NCI-H226 (cell line): ENCODE data around the gene CRYZL1.
"Not testable (repeated sequence)": the region's sequence is repeated elsewhere in the genome, so short reads cannot be mapped to it uniquely, and the experiment has no call there.

Experiments used
- DNase-seq: peaks from one replicate; pipeline ENCODE4 v3.0.0-alpha.2; 2015

Gene CRYZL1

DNA sequence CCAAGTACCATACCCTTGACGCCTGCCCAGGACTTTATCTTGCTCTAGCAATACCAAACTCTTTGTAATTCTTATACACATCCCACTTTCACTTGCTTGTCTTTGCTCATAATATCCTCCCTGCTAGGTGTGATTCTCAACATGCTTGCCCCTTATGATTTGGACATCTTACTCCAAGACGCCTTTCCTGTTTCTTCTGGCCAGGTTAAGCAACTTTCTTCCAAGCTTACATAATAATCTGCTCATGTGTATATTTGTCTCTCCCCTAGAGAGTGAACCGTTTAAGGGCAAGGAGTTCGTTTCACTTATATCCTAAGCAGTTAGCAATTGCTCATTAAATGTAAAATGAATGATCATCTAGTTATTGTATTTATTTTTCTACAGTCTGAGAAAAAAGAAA lies 21.8 kb downstream of the CRYZL1 start:
- DNase-seq = no peak

GRCh38 chr21:33618407-33618806 lies 23.1 kb downstream of the CRYZL1 start:
- DNase-seq = no peak

GRCh38 chr21:33617565-33617964 lies 24.0 kb downstream of the CRYZL1 start:
- DNase-seq = not testable (repeated sequence)

DNA sequence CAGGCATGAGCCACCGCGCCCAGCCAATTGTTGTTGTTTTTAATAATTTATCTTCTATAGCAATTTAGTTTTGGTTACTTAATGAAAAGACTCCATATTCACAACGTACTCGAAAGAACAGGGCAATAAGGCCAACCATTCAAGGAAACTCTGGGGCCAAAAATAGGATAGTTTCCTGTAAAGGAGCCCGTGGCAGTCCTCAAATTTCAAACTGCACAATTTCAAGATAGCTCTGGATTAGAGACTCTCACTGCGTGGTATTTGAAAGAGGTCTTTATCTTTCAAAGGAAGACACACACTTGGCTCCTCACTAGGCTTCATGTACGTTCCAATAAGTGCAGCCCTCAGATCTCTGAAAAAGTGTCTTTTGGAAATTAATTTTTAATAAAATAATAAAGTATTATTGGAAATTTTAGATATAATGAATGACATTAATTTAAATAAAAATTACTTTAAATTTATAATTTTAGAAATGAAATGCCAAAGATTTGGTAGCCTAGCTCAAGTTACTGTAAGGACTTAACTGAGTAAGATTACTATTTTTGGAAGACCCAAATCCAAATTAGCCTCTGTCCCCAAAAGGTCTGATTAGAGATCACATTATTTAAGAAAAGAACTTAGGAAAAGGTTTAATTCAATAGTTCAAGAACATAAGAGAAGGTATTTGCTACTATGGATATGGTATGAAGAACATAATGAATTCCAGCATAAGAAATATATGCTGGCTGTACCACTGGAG lies 30.4 kb downstream of the CRYZL1 start:
- no peak for DNase-seq

- no peak for DNase-seq
These were observed 33.0 kb downstream of the CRYZL1 start for GRCh38 chr21:33608559-33608958.

DNA sequence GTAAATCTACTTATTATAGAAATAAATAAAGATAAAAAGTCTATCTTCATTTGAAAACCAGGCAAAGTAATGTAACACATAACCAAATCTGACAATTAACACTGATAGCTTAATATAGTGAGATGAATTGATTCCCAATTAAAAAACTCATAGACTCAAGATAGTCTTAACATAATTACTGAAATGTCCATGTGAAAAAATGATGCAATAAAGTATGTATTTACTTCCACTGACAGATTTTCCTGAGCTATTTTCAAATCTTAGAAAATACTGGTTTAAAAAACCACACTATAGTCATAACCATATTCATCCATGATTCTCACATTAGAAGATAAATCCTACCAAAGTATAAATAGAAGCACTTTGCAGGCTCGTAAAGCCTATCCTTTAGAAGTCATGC lies 43.5 kb downstream of the CRYZL1 start:
- no peak for DNase-seq

DNA sequence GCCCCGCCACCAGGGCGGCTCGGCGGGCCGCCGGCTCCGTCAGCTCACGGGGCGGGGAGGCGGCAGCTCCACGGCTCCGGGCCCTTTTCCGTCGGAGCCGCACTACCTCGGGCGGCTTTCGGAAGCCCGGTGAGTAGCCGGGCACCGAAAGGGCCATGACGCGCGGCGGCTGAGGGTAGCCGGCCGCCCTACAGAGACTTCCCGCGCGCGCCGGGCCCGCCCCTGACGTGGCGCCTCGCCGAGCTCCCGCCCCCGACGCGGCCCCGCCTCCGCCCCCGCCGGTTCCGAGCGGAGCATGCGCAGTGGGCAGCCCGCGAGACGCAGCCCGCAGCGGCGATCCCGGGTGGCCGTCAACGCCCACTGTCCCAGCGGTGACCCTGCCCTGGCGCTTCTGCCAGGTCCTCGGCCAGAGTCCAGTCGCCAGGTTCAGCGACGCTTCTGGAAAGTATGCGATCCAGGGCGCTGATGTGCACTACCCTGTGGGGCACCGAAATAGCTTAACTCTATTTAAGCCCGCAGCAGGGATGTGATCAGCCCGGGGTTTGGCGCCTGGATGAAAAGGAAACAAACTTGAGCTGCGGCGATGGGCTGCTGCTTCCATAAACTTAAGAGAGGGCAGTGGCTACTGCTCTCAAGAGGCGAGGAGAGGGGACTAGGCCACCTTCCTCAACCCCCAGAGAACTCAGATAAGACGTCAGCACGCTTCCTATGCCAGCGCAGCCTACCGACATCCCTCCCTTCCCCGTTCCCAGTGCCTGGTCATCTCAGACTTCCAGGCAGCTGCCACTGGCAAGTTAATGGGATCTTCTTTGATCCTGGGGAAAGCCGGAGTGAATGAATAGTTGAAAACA lies 52.8 kb downstream of the CRYZL1 start, which contains the start of gene DONSON:
DONSON (minus strand) TSS at position 200 of the 851 bp plus-strand sequence; CDS start at position 157, 43 bp downstream.
- DNase-seq = peak; percentile 67

- peak; percentile 5 for DNase-seq
These were observed 53.6 kb downstream of the CRYZL1 start for GRCh38 chr21:33587792-33588484.

DNA sequence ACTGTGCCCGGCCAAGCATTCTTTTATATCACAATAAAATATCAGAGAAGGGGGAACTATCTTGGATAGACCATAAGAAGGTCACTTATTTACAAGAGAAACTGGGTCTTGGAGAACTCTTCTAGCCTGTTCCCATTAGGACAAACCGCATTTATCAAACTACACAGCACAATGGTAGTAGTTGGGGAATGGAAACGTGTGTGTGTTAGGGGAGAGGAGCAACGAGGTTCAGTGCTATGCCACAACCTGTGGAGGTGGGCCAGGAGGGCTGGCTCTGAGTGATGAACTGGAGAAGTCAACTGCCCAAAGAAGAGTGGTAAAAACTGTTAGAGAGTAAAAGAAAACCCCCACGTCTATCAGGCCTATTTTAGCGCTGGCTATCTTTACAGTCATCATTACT lies 54.6 kb downstream of the CRYZL1 start:
- DNase-seq = no peak

- DNase-seq = no peak
These were observed 57.1 kb downstream of the CRYZL1 start for GRCh38 chr21:33584455-33584854.

GRCh38 chr21:33578959-33579542 lies 62.5 kb downstream of the CRYZL1 start:
- no peak for DNase-seq

DNA sequence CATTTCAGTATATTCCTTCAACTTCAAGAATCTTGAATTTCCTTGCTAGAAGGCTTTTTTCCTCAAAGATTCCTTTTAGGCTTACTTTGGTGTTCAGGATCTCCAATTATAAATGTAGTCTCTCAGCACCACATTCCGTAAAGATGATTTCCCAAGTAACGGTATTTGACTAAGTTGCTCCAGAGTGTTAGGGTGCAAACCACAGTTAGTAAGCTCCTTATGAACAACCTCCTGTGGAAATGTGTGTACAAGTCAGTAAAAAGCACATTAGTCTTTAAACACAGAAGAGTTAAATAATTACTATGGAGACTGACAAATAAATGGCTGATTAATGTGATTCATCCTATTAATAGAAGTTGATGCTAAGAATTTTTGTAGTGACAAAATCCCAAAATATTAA lies 63.3 kb downstream of the CRYZL1 start:
- DNase-seq = no peak

DNA sequence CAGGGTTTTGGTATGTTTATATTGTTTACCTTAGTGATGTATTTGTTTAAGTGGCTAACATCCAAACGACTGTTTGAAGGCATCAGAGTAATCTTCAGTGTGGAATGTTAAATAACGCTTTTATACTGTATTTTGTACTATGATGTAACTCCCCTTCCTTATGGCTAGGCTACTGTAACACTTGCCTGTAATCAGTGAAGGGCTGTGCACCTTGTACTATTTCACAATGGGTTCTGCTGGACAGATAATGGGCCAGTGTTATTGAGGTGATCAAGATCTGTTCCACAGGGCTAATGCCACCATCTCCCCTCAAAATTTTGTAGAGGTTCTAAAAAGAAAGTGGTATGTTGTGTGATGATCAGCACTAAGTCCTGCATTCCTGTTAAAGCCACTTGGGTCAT lies 64.8 kb downstream of the CRYZL1 start:
- not testable (repeated sequence) for DNase-seq

DNA sequence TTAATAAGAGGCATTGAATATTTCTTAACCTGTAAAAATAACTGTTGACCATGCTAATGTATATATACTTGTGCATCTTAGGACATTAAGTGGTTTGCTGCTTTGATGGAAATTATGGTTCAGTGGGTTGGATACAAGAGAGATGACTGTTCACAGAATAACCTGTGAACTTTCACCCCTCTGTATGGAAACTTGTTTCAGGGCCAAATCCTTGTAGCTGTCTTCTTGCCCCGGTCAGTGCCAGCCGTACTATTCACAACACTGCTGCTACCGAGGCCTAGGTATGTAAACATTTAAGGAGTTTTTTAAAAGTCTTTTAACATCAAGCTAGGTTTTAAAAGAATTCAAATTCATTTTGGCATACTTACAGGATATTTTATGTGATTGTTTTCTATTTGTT lies 69.2 kb downstream of the CRYZL1 start:
- no peak for DNase-seq

DNA sequence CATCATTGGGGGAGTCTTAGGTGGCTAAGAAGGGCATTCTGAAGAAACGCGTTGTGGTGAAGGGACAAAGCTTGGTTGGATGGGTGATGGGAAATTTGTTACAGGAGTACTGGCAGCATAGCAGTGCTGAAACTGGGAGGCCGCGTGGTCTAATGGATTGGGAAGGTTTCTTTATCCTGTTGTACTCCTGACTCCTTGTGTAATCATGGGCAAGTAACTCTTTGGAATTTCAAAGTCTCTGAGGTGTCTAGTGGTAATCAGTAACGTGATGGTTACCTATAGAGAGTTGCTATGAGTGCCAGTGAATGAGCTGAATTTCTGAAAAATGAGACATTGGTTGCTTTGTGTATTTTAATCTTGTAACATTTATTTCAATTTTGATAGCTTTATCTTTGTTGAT lies 71.5 kb downstream of the CRYZL1 start:
- DNase-seq = no peak

- no peak for DNase-seq
These were observed 73.1 kb downstream of the CRYZL1 start for GRCh38 chr21:33568448-33568847.

- DNase-seq = no peak
These were observed 73.6 kb downstream of the CRYZL1 start for GRCh38 chr21:33567914-33568313.

DNA sequence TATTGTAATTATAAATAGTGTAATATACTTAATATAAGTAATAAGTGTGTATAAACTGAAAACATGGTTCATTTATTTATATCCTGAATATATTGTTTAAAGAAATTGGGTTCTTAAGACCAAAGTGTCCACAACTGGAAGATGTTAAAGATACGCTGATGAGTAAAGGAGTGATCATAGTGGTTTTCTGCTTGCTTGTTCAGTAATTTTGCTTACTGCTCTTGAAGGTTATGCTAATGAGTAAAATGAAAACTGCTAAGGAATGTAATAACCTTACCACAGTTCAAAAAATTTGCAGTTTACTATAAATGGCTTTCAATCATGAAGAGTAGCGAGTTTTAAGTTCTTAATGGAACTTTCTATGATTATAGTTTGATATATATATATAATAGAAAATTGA lies 75.0 kb downstream of the CRYZL1 start:
- DNase-seq = no peak

GRCh38 chr21:33562389-33562788 lies 79.2 kb downstream of the CRYZL1 start:
- no peak for DNase-seq

GRCh38 chr21:33561373-33561772 lies 80.2 kb downstream of the CRYZL1 start:
- DNase-seq = no peak

DNA sequence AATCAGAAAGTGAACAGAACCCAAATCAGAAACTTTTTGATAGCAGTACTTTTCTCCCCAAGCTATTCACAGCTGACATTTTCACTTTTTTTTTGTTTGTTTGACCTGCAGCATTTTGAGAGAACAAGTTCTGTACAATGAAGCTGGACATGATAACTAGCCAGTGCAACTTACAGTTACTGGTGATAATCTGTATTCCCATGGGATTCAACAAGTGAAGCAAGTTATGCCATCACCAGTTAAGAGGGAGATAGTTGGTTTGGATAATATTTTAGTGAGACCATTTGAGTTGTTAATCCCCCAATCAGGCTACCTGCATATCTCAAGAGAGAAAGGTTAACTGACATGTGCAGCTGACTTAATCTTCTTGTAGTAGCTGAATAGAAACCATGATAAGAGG lies 80.6 kb downstream of the CRYZL1 start:
- no peak for DNase-seq

- no peak for DNase-seq
These were observed 81.7 kb downstream of the CRYZL1 start for GRCh38 chr21:33559813-33560212.

- no peak for DNase-seq
These were observed 82.6 kb downstream of the CRYZL1 start for GRCh38 chr21:33558777-33559421.
